Neuron (in vitro differentiated cells): Measurements from ENCODE around the gene NR3C2.

Source experiments
- H2AFZ ChIP-seq: one replicate; pipeline ENCODE4 v1.6.1; 2013; ENCODE audit warnings: low read depth, mild to moderate bottlenecking, inconsistent platforms, low read length, moderate library complexity
- H3K27me3 ChIP-seq: one replicate; pipeline ENCODE4 v1.6.1; 2013; ENCODE audit warnings: low read length; ENCODE audit not compliant: insufficient read depth
- H3K36me3 ChIP-seq: one replicate; pipeline ENCODE4 v1.6.1; 2013; ENCODE audit warnings: low read length; ENCODE audit not compliant: insufficient read depth
- H3K4me1 ChIP-seq: one replicate; pipeline ENCODE4 v1.6.1; 2013; ENCODE audit warnings: low read length; ENCODE audit not compliant: insufficient read depth
- H3K4me3 ChIP-seq: 2 replicates; pipeline ENCODE4 v1.5.1; 2013; ENCODE audit warnings: mild to moderate bottlenecking, low read length, moderate library complexity
- H3K9me3 ChIP-seq: one replicate; pipeline ENCODE4 v1.6.1; 2013; ENCODE audit warnings: low read length

The NR3C2 gene

GRCh38 chr4:148079961-148080360 lies 362.3 kb downstream of the NR3C2 start:
- Histone ChIP-seq H2AFZ (no peak overlapping the region), H3K4me3 (no peak overlapping the region), H3K36me3 (no peaks in the 10 kb centered on the region), H3K27me3 (no peaks in the 10 kb centered on the region), H3K4me1 (no peaks in the 10 kb centered on the region), H3K9me3 (no peaks in the 10 kb centered on the region)

GRCh38 chr4:148078061-148078460 lies 364.2 kb downstream of the NR3C2 start:
- Histone ChIP-seq H2AFZ (no peak overlapping the region), H3K4me3 (no peak overlapping the region), H3K4me1 (no peaks in the 10 kb centered on the region), H3K27me3 (no peaks in the 10 kb centered on the region), H3K36me3 (no peaks in the 10 kb centered on the region), H3K9me3 (peaks cover 1% of the 10 kb centered on the region)

- Histone ChIP-seq H3K4me1 (no peaks in the 10 kb centered on the region), H3K36me3 (no peaks in the 10 kb centered on the region), H3K9me3 (peaks cover 1% of the 10 kb centered on the region)
Observed at GRCh38 chr4:148077581-148077980, 364.6 kb downstream of the NR3C2 start.

GRCh38 chr4:148076964-148077363 lies 365.2 kb downstream of the NR3C2 start:
- Histone ChIP-seq H3K9me3 (peaks cover 1% of the 10 kb centered on the region), H3K36me3 (no peaks in the 10 kb centered on the region), H3K27me3 (no peaks in the 10 kb centered on the region), H3K4me3 (no peak overlapping the region), H3K4me1 (no peaks in the 10 kb centered on the region), H2AFZ (no peak overlapping the region)

More at GRCh38 chr4:148077581-148077980, 364.6 kb downstream of the NR3C2 start:
- Histone ChIP-seq H3K4me3 (no peak overlapping the region), H2AFZ (no peak overlapping the region), H3K27me3 (no peaks in the 10 kb centered on the region)

GRCh38 chr4:148075438-148075837 lies 366.8 kb downstream of the NR3C2 start:
- Histone ChIP-seq H3K27me3 (no peaks in the 10 kb centered on the region), H3K9me3 (peaks cover 1% of the 10 kb centered on the region), H3K4me1 (no peaks in the 10 kb centered on the region), H2AFZ (no peak overlapping the region), H3K36me3 (no peaks in the 10 kb centered on the region), H3K4me3 (no peak overlapping the region)

- Histone ChIP-seq H3K4me3 (no peak overlapping the region), H3K27me3 (no peaks in the 10 kb centered on the region), H3K36me3 (no peaks in the 10 kb centered on the region)
Observed at GRCh38 chr4:148074462-148074861, 367.8 kb downstream of the NR3C2 start.

GRCh38 chr4:148073349-148073748 lies 368.9 kb downstream of the NR3C2 start:
- H3K9me3 ChIP-seq: peaks cover 1% of the 10 kb centered on the region
- H3K4me3 ChIP-seq: no peak overlapping the region
- H3K4me1 ChIP-seq: no peaks in the 10 kb centered on the region
- H3K36me3 ChIP-seq: no peaks in the 10 kb centered on the region
- H2AFZ ChIP-seq: no peak overlapping the region
- H3K27me3 ChIP-seq: no peaks in the 10 kb centered on the region

More at GRCh38 chr4:148074462-148074861, 367.8 kb downstream of the NR3C2 start:
- peaks cover 1% of the 10 kb centered on the region for H3K9me3 ChIP-seq
- no peak overlapping the region for H2AFZ ChIP-seq
- H3K4me1 ChIP-seq: no peaks in the 10 kb centered on the region

GRCh38 chr4:148072789-148073188 lies 369.4 kb downstream of the NR3C2 start:
- Histone ChIP-seq H3K27me3 (no peaks in the 10 kb centered on the region), H3K9me3 (peaks cover 1% of the 10 kb centered on the region), H3K36me3 (no peaks in the 10 kb centered on the region), H3K4me3 (no peak overlapping the region), H3K4me1 (no peaks in the 10 kb centered on the region), H2AFZ (no peak overlapping the region)

- no peaks in the 10 kb centered on the region for H3K4me1 ChIP-seq
- no peak overlapping the region for H2AFZ ChIP-seq
- H3K36me3 ChIP-seq: no peaks in the 10 kb centered on the region
- H3K9me3 ChIP-seq: peaks cover 1% of the 10 kb centered on the region
- H3K27me3 ChIP-seq: no peaks in the 10 kb centered on the region
- no peak overlapping the region for H3K4me3 ChIP-seq
Observed at GRCh38 chr4:148071009-148071408, 371.2 kb downstream of the NR3C2 start.

- Histone ChIP-seq H3K36me3 (no peaks in the 10 kb centered on the region), H3K4me3 (no peak overlapping the region), H3K9me3 (peaks cover 1% of the 10 kb centered on the region), H2AFZ (no peak overlapping the region), H3K4me1 (no peaks in the 10 kb centered on the region), H3K27me3 (no peaks in the 10 kb centered on the region)
Observed at GRCh38 chr4:148069895-148070178, 372.4 kb downstream of the NR3C2 start.

GRCh38 chr4:148069086-148069894 lies 372.9 kb downstream of the NR3C2 start:
- Histone ChIP-seq H3K36me3 (no peaks in the 10 kb centered on the region), H3K4me1 (no peaks in the 10 kb centered on the region), H3K9me3 (no peaks in the 10 kb centered on the region), H3K27me3 (no peaks in the 10 kb centered on the region), H3K4me3 (no peak overlapping the region), H2AFZ (no peak overlapping the region)

GRCh38 chr4:148068065-148068911 lies 373.9 kb downstream of the NR3C2 start:
- Histone ChIP-seq H3K36me3 (no peaks in the 10 kb centered on the region), H3K27me3 (no peaks in the 10 kb centered on the region), H2AFZ (no peak overlapping the region), H3K4me1 (no peaks in the 10 kb centered on the region), H3K9me3 (no peaks in the 10 kb centered on the region), H3K4me3 (no peak overlapping the region)

- Histone ChIP-seq H3K36me3 (no peaks in the 10 kb centered on the region), H3K4me1 (no peaks in the 10 kb centered on the region), H3K27me3 (no peaks in the 10 kb centered on the region), H3K9me3 (no peaks in the 10 kb centered on the region), H2AFZ (no peak overlapping the region), H3K4me3 (no peak overlapping the region)
Observed at GRCh38 chr4:148067301-148067916, 374.8 kb downstream of the NR3C2 start.
